ENCODE data around the gene MDM2.

DNA sequence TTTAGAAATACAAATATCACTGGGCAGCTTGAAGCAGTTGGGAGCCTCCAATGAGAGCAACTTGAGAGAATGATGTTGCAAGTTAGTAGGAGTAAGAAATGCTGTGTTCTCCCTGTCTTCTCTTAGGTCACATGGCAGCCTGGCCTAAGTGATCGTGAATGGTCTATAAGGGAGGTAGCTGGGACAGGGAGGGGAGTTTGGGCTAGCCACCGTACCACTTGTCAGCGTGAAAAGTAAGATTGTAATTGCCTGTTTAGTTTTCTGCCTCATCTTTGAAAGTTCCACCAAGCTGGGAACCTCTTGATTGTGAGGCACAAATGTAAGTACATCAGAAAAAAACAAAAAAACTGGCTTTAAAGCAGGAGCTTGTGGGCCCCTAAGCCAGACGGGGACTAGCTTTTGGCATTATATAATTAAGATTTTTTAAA is 36.4 kb downstream of the MDM2 start:
- TF ChIP-seq, protein P1, sequence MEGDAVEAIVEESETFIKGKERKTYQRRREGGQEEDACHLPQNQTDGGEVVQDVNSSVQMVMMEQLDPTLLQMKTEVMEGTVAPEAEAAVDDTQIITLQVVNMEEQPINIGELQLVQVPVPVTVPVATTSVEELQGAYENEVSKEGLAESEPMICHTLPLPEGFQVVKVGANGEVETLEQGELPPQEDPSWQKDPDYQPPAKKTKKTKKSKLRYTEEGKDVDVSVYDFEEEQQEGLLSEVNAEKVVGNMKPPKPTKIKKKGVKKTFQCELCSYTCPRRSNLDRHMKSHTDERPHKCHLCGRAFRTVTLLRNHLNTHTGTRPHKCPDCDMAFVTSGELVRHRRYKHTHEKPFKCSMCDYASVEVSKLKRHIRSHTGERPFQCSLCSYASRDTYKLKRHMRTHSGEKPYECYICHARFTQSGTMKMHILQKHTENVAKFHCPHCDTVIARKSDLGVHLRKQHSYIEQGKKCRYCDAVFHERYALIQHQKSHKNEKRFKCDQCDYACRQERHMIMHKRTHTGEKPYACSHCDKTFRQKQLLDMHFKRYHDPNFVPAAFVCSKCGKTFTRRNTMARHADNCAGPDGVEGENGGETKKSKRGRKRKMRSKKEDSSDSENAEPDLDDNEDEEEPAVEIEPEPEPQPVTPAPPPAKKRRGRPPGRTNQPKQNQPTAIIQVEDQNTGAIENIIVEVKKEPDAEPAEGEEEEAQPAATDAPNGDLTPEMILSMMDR (conservative IDR thresholded peaks at IDR 0.05; ENCODE audit: low read length): no peak
- TF ChIP-seq EZH2phosphoT487 (IDR thresholded peaks at IDR 0.05; ENCODE audit: borderline replicate concordance, low read depth, low read length): no peak

Data from OCI-LY7 (cell line).